Measurements from ENCODE around the gene SCGB1C2.
A peak's percentile ranks its signal among the peaks of the same experiment; 100 is the strongest.
"Not testable (repeated sequence)": the region's sequence is repeated elsewhere in the genome, so short reads cannot be mapped to it uniquely, and the experiment has no call there.

Gene SCGB1C2

DNA sequence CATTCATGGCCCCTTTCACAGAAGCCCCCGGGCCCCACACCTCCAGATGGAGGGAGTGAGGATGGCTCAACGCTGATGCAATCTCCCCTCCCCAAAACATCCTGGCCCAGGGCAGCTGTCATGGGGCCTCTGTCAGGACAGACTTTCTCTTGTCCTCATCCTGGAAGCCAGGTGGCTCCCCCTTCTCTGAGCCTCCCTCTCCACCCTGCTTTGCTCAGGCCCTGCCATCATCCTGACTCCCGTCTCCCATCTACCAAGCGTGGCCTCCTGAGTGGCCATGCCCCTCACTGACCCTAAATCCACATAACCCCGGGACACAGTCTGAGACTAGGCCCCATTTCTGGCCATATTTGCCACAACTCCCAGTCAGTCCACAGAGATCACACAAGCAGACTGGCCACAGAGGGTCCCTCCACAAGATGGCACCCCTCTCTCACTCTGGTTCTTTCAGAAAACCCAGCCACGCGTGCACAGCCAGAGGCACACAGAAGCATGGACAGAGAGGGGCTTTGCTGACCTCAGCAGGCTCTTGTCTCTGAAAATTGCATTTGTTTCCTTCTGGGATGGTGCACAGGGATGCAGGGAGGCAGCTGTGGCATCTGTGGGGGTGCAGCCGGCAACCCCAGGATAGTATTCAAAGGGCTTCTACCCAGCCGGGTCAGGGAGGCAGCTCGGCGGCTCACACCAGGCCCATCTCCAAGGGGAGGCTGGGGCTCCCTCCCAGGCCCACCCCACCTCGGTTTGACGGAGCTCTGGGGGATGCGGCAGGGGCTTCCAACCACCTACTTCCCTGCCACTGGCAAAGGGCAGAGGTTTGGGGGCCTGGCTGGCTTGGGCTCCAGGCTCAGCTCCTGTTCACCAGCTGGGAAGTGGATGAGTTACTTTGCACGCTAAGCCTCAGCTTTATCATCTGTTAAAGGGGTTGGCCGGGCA lies 27.2 kb downstream of the SCGB1C2 start:
- no peak for DNase-seq (ENCODE audit: extremely low read depth, low read depth)
- TF ChIP-seq, protein P1, sequence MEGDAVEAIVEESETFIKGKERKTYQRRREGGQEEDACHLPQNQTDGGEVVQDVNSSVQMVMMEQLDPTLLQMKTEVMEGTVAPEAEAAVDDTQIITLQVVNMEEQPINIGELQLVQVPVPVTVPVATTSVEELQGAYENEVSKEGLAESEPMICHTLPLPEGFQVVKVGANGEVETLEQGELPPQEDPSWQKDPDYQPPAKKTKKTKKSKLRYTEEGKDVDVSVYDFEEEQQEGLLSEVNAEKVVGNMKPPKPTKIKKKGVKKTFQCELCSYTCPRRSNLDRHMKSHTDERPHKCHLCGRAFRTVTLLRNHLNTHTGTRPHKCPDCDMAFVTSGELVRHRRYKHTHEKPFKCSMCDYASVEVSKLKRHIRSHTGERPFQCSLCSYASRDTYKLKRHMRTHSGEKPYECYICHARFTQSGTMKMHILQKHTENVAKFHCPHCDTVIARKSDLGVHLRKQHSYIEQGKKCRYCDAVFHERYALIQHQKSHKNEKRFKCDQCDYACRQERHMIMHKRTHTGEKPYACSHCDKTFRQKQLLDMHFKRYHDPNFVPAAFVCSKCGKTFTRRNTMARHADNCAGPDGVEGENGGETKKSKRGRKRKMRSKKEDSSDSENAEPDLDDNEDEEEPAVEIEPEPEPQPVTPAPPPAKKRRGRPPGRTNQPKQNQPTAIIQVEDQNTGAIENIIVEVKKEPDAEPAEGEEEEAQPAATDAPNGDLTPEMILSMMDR (IDR thresholded peaks at IDR 0.05; ENCODE audit: low read depth, low read length, missing control alignments), result peak; percentile 56
- H3K4me3 ChIP-seq (replicated peaks; ENCODE audit: low read depth, low read length), result no peak overlapping the region

- H3K4me3 ChIP-seq (replicated peaks; ENCODE audit: low read depth, low read length), result no peak overlapping the region
- DNase-seq (ENCODE audit: extremely low read depth, low read depth), result no peak
- TF ChIP-seq, protein P1 (IDR thresholded peaks at IDR 0.05; ENCODE audit: low read depth, low read length, missing control alignments), result no peak
Measured at GRCh38 chr17:165939-166338, 28.6 kb downstream of the SCGB1C2 start.

DNA sequence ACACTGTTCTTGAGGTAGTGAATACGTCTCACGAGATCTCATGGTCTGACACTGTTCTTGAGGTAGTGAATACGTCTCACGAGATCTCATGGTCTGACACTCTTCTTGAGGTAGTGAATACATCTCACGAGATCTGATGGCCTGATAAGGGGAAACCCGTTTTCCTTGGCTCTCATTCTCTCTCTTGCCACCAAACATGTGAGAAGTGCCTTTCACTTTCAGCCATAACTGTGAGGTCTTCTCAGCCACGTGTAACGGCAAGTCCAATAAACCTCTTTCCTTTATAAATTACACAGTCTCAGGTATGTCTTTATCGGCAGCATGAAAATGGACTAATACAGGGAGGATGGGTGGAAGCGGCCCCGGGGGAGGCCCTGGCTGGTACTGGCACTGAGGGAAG lies 31.2 kb downstream of the SCGB1C2 start:
- not testable (repeated sequence) for H3K4me3 ChIP-seq (replicated peaks; ENCODE audit: low read depth, low read length); DNase-seq (ENCODE audit: extremely low read depth, low read depth)

- no peak for DNase-seq (ENCODE audit: extremely low read depth, low read depth)
- TF ChIP-seq, protein P1 (IDR thresholded peaks at IDR 0.05; ENCODE audit: low read depth, low read length, missing control alignments), result no peak
- no peak overlapping the region for H3K4me3 ChIP-seq (replicated peaks; ENCODE audit: low read depth, low read length)
Measured at GRCh38 chr17:170130-170670, 32.8 kb downstream of the SCGB1C2 start.

DNA sequence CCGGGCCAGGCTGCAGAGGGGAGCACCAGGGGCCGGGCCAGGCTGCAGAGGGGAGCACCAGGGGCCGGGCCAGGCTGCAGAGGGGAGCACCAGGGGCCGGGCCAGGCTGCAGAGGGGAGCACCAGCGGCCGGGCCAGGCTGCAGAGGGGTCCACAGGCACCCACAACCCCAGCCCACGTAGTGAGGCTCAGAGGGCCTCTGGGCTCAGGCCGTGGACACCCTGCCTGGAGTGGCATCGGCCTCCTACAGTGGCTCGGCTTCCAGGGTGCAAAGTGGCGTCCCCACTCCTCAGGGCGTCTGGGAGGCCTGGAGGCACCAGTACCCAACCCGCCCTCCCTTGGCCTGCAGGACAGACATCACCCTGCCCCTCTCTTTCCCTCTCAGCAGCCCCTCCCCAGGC lies 34.5 kb downstream of the SCGB1C2 start:
- H3K4me3 ChIP-seq (replicated peaks; ENCODE audit: low read depth, low read length), result no peak overlapping the region
- no peak for DNase-seq (ENCODE audit: extremely low read depth, low read depth)
- TF ChIP-seq, protein P1 (IDR thresholded peaks at IDR 0.05; ENCODE audit: low read depth, low read length, missing control alignments), result no peak

- no peak for DNase-seq (ENCODE audit: extremely low read depth, low read depth)
- no peak overlapping the region for H3K4me3 ChIP-seq (replicated peaks; ENCODE audit: low read depth, low read length)
- TF ChIP-seq, protein P1 (IDR thresholded peaks at IDR 0.05; ENCODE audit: low read depth, low read length, missing control alignments), result no peak
Measured at GRCh38 chr17:172401-172800, 35.0 kb downstream of the SCGB1C2 start.

GRCh38 chr17:173166-173911 lies 36.0 kb downstream of the SCGB1C2 start:
- DNase-seq (ENCODE audit: extremely low read depth, low read depth), result no peak
- TF ChIP-seq, protein P1 (IDR thresholded peaks at IDR 0.05; ENCODE audit: low read depth, low read length, missing control alignments), result no peak
- H3K4me3 ChIP-seq (replicated peaks; ENCODE audit: low read depth, low read length), result no peak overlapping the region
